ENCODE data around the gene MOSMO.

DNA sequence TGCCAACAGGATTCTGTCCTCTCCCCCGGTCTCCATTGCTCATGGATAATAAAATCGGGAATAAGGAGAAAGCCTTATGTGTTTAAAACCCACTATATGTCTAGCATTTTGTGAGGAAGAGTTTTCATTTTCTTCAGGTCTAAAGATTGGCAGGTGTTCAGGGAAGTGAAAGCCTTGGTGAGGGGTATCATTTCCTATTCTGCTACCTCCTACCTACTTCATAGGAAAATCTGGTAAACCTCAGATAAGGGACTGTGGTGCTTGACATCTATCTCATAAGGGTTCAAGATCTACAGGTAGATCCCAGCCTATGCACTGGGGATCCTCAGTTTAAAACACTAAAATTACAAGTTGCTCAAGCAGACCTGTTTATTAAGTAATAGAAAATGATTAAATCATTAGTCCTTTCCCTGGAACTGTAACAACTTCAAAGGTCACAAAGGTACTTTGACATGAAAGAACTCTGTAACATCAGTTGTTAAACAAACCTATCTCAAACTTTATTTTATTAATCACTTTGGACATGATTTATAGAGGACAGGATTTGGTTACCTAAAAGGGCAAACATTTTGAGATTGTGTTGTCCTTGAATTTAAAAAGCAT, 6.5 kb downstream of the MOSMO start:
- no peak for TF ChIP-seq EP300 (IDR thresholded peaks at IDR 0.05; ENCODE audit: low read depth)
- no peak for TF ChIP-seq POLR2A (IDR thresholded peaks at IDR 0.05)
- TF ChIP-seq, protein P1, sequence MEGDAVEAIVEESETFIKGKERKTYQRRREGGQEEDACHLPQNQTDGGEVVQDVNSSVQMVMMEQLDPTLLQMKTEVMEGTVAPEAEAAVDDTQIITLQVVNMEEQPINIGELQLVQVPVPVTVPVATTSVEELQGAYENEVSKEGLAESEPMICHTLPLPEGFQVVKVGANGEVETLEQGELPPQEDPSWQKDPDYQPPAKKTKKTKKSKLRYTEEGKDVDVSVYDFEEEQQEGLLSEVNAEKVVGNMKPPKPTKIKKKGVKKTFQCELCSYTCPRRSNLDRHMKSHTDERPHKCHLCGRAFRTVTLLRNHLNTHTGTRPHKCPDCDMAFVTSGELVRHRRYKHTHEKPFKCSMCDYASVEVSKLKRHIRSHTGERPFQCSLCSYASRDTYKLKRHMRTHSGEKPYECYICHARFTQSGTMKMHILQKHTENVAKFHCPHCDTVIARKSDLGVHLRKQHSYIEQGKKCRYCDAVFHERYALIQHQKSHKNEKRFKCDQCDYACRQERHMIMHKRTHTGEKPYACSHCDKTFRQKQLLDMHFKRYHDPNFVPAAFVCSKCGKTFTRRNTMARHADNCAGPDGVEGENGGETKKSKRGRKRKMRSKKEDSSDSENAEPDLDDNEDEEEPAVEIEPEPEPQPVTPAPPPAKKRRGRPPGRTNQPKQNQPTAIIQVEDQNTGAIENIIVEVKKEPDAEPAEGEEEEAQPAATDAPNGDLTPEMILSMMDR (IDR thresholded peaks at IDR 0.05), result no peak
- no peak for TF ChIP-seq POLR2AphosphoS5 (IDR thresholded peaks at IDR 0.05)
